PFSK-1 (cell line): ENCODE measurements around the gene KLK10.

Source experiments
- FOXP2 ChIP-seq: optimal IDR thresholded peaks from 2 replicates; pipeline ENCODE3; 2011; ENCODE audit warnings: borderline replicate concordance, control low read depth, inconsistent platforms; ENCODE audit not compliant: insufficient read depth; ENCODE audit errors: extremely low read length, extremely low read depth
- POLR2AphosphoS5 ChIP-seq: IDR thresholded peaks from 2 replicates; pipeline ENCODE4 v1.6.1; 2012; ENCODE audit warnings: low read depth, mild to moderate bottlenecking, control low read depth, low read length, moderate library complexity
- SIN3A ChIP-seq: IDR thresholded peaks from 2 replicates; pipeline ENCODE4 v1.6.1; 2012; ENCODE audit warnings: mild to moderate bottlenecking, low read length, moderate library complexity, borderline replicate concordance; ENCODE audit not compliant: insufficient read depth
- TAF1 ChIP-seq: IDR thresholded peaks from 2 replicates; pipeline ENCODE4 v1.6.1; 2012; ENCODE audit warnings: low read length, control low read depth, borderline replicate concordance; ENCODE audit not compliant: insufficient read depth
- TF ChIP-seq, protein P1 (sequence below), 2 experiments: IDR thresholded peaks; 2 replicates each; pipeline versions ENCODE4 v1.6.1 to v1.8.0; 2011 to 2012; ENCODE audit warnings: low read depth in 2 of 2, low read length in 2 of 2, control low read depth in 1 of 2, inconsistent platforms in 1 of 2, mild to moderate bottlenecking in 1 of 2, moderate library complexity in 1 of 2; ENCODE audit not compliant: insufficient read depth in 1 of 2

DNA sequence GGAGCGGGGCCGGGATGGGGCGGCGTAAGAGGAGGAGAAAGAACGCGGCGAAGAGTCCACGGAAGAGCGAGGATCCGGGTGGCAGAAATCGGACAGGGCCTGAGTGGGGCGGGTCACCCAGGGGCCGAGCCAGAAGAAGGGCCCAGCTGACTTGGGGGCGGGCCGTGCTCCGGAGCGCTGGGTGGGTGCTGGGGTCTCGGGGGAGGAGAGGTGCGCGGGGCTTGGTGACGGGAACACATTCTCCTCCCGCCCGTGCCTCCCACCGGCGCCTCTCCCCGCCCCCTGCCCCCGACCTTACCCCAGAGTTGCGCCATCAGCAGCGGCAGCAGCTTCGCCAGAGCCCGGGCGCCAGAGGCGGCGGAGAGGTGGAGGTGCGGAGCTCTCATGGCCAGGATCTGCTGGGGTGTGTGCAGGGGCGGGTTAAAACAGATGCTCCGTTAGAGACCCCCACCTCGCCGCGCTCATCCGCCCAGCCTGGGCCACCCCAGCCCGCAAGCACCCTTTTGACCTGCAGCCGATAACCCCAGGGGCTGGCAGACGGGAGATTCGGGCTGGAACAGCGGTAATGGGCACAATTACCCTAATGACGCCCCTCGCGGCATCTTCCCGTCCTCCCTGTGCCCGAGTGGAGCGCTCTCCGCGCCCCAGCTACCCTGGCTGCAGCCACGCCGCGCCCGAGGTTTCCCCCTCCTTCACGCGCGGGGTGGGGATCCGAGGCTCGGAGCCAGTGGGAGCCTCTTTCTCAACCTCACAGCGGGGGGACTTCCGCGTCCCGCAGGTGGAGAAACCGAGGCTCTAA lies 565 bp downstream of the KLK10 start:
- TF ChIP-seq, protein P1, sequence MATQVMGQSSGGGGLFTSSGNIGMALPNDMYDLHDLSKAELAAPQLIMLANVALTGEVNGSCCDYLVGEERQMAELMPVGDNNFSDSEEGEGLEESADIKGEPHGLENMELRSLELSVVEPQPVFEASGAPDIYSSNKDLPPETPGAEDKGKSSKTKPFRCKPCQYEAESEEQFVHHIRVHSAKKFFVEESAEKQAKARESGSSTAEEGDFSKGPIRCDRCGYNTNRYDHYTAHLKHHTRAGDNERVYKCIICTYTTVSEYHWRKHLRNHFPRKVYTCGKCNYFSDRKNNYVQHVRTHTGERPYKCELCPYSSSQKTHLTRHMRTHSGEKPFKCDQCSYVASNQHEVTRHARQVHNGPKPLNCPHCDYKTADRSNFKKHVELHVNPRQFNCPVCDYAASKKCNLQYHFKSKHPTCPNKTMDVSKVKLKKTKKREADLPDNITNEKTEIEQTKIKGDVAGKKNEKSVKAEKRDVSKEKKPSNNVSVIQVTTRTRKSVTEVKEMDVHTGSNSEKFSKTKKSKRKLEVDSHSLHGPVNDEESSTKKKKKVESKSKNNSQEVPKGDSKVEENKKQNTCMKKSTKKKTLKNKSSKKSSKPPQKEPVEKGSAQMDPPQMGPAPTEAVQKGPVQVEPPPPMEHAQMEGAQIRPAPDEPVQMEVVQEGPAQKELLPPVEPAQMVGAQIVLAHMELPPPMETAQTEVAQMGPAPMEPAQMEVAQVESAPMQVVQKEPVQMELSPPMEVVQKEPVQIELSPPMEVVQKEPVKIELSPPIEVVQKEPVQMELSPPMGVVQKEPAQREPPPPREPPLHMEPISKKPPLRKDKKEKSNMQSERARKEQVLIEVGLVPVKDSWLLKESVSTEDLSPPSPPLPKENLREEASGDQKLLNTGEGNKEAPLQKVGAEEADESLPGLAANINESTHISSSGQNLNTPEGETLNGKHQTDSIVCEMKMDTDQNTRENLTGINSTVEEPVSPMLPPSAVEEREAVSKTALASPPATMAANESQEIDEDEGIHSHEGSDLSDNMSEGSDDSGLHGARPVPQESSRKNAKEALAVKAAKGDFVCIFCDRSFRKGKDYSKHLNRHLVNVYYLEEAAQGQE (IDR thresholded peaks at IDR 0.05; ENCODE audit: insufficient read depth in 1 of 2, low read depth in 2 of 2, low read length in 2 of 2) = no peak
- TF ChIP-seq POLR2AphosphoS5 = no peak
- no peak for TF ChIP-seq TAF1
- TF ChIP-seq SIN3A = no peak
- no peak for TF ChIP-seq FOXP2
